HCT116 (cell line): ENCODE data around the gene NKAIN4. TPM values are rescaled to one million over a fixed set of nuclear protein-coding genes. Genes with fewer than 3 reads are reported as not detected.

Experiments used
- ATAC-seq: fragments of 200-7000 bp; cut with Tn5 transposase; 2 replicates; pipeline ENCODE4 v1.9.1; 2020; ENCODE audit warnings: mild to moderate bottlenecking, moderate library complexity
- BruUV-seq: library from RNA; stranded (reverse); fragments of 400-500 nt; replicated peaks from 2 replicates; lab custom pipeline; 2021; lab: Mats Ljungman, UMichigan
- CTCF ChIA-PET: fragments of 300-600 bp; sonication (Branson Sonifier 250); formaldehyde crosslinking; loops from one replicate; lab custom pipeline; 2021; ENCODE audit warnings: antibody characterized with exemption; lab: Charles Lee
- POLR2A ChIA-PET: fragments of 300-600, 350-600 bp; sonication (Branson Sonifier 250); formaldehyde crosslinking; loops from one replicate; lab custom pipeline; 2021; ENCODE audit warnings: antibody characterized with exemption; lab: Charles Lee
- RAD21 ChIA-PET, 2 experiments: fragments of 300-600 bp; sonication (Branson Sonifier 250); formaldehyde crosslinking; loops; one replicate each; lab custom pipeline; 2023; ENCODE audit warnings: low total read pairs in 2 of 2; ENCODE audit not compliant: uncharacterized antibody in 2 of 2, unreplicated experiment in 2 of 2, low non-redundant PET in 1 of 2; lab: Charles Lee
- DNase-seq: peaks from one replicate; pipeline ENCODE4 v3.0.0-alpha.2; 2010; ENCODE audit warnings: low read depth, low spot score
- H2AFZ ChIP-seq: fragments of 200-600 bp; shearing (Covaris generic), sonication (generic); 2 replicates; pipeline ENCODE4 v1.6.1; 2017; ENCODE audit warnings: low read depth, mixed run types, mixed read lengths, antibody characterized with exemption, low read length; ENCODE audit not compliant: poor library complexity, severe bottlenecking
- H3K27ac ChIP-seq: 2 replicates; pipeline ENCODE4 v1.5.1; 2012; ENCODE audit warnings: low read depth, low read length
- H3K27me3 ChIP-seq: fragments of 200-600 bp; sonication (generic); 2 replicates; pipeline ENCODE4 v1.6.1; 2016; ENCODE audit warnings: mixed run types, low read length, mixed read lengths; ENCODE audit not compliant: insufficient read depth
- H3K36me3 ChIP-seq, 2 experiments: fragments of 200-500 bp in 1 of 2; fragments of 200-600 bp in 1 of 2; sonication (Bioruptor generic) in 1 of 2; sonication (generic) in 1 of 2; 2 replicates each; pipeline versions ENCODE4 v1.5.1 to v1.6.1; 2014 to 2016; ENCODE audit warnings: low read length in 2 of 2, inconsistent platforms in 1 of 2, mixed read lengths in 1 of 2, mixed run types in 1 of 2; ENCODE audit not compliant: insufficient read depth in 2 of 2, control insufficient read depth in 1 of 2
- H3K4me1 ChIP-seq, 2 experiments: fragments of 200-600 bp in 1 of 2; sonication (generic) in 1 of 2; 2 replicates each; pipeline versions ENCODE4 v1.5.1 to v1.6.1; 2012 to 2017; ENCODE audit warnings: low read length in 2 of 2, inconsistent platforms in 1 of 2, mild to moderate bottlenecking in 1 of 2, mixed read lengths in 1 of 2, mixed run types in 1 of 2, moderate library complexity in 1 of 2; ENCODE audit not compliant: insufficient read depth in 2 of 2, control insufficient read depth in 1 of 2
- H3K4me2 ChIP-seq: fragments of 200-600 bp; sonication (generic); 2 replicates; pipeline ENCODE4 v1.6.1; 2017; ENCODE audit warnings: mixed run types, low read length, mixed read lengths
- H3K4me3 ChIP-seq, 2 experiments: fragments of 200-600 bp in 1 of 2; sonication (generic) in 1 of 2; replicated peaks in 1 of 2; 2 replicates each; pipeline ENCODE4 v1.5.1; 2011 to 2016; ENCODE audit warnings: low read length in 2 of 2, control low read depth in 1 of 2, low read depth in 1 of 2, mild to moderate bottlenecking in 1 of 2, mixed read lengths in 1 of 2, mixed run types in 1 of 2
- H3K79me2 ChIP-seq: fragments of 200-600 bp; sonication (generic); 2 replicates; pipeline ENCODE4 v1.6.1; 2017; ENCODE audit warnings: mild to moderate bottlenecking, mixed run types, low read length, moderate library complexity, mixed read lengths; ENCODE audit not compliant: insufficient read depth
- H3K9ac ChIP-seq: fragments of 200-600 bp; sonication (generic); 2 replicates; pipeline ENCODE4 v1.6.1; 2016; ENCODE audit warnings: low read length, mixed read lengths
- H3K9me2 ChIP-seq: fragments of 200-600 bp; sonication (generic), shearing (Covaris generic); 2 replicates; pipeline ENCODE4 v1.6.1; 2017; ENCODE audit warnings: mixed run types, mild to moderate bottlenecking, moderate library complexity; ENCODE audit not compliant: insufficient read depth
- H3K9me3 ChIP-seq, 2 experiments: fragments of 200-500 bp in 1 of 2; fragments of 200-600 bp in 1 of 2; sonication (Bioruptor generic) in 1 of 2; sonication (generic) in 1 of 2; 2 replicates each; pipeline ENCODE4 v1.6.1; 2014 to 2017; ENCODE audit warnings: low read length in 2 of 2, mixed read lengths in 2 of 2, inconsistent platforms in 1 of 2, low read depth in 1 of 2, mild to moderate bottlenecking in 1 of 2, mixed run types in 1 of 2, moderate library complexity in 1 of 2; ENCODE audit not compliant: control insufficient read depth in 1 of 2, insufficient read depth in 1 of 2
- H4K20me1 ChIP-seq: fragments of 200-600 bp; sonication (generic), shearing (Covaris generic); 2 replicates; pipeline ENCODE4 v1.6.1; 2017; ENCODE audit warnings: mixed run types, mild to moderate bottlenecking, moderate library complexity; ENCODE audit not compliant: insufficient read depth
- ATF3 ChIP-seq: IDR thresholded peaks from 2 replicates; pipeline ENCODE4 v1.6.1; 2012
- CEBPB ChIP-seq: IDR thresholded peaks from 2 replicates; pipeline ENCODE4 v1.6.1; 2012; ENCODE audit warnings: low read depth
- CTCF ChIP-seq, 3 experiments: fragments of 200-600 bp in 1 of 3; sonication (generic) in 1 of 3; IDR thresholded peaks in 2 of 3; conservative IDR thresholded peaks in 1 of 3; 2 replicates each; pipeline ENCODE4 v1.5.1; 2012 to 2017; ENCODE audit warnings: low read depth in 2 of 3, low read length in 2 of 3, antibody characterized with exemption in 1 of 3, borderline replicate concordance in 1 of 3, control low read depth in 1 of 3, mild to moderate bottlenecking in 1 of 3, mixed read lengths in 1 of 3, mixed run types in 1 of 3, moderate library complexity in 1 of 3; ENCODE audit not compliant: insufficient read depth in 1 of 3
- EGR1 ChIP-seq: IDR thresholded peaks from 2 replicates; pipeline ENCODE4 v1.6.1; 2012; ENCODE audit warnings: low read depth
- ELF1 ChIP-seq: IDR thresholded peaks from 2 replicates; pipeline ENCODE4 v1.6.1; 2012; ENCODE audit warnings: low read depth, borderline replicate concordance
- EZH2 ChIP-seq: fragments of 200-600 bp; sonication (generic); IDR thresholded peaks from 2 replicates; pipeline ENCODE4 v1.6.1; 2017; ENCODE audit warnings: antibody characterized with exemption, mixed run types
- EZH2phosphoT487 ChIP-seq: fragments of 200-600 bp; IDR thresholded peaks from 2 replicates; pipeline ENCODE4 v1.6.1; 2018; ENCODE audit warnings: antibody characterized with exemption, borderline replicate concordance
- JUND ChIP-seq: IDR thresholded peaks from 2 replicates; pipeline ENCODE4 v1.6.1; 2012
- MAX ChIP-seq: IDR thresholded peaks from 2 replicates; pipeline ENCODE4 v1.6.1; 2012
- POLR2AphosphoS5 ChIP-seq: IDR thresholded peaks from 2 replicates; pipeline ENCODE4 v1.6.1; 2011; ENCODE audit warnings: mild to moderate bottlenecking, low read depth, low read length, moderate library complexity
- REST ChIP-seq: IDR thresholded peaks from 2 replicates; pipeline ENCODE4 v1.6.1; 2012; ENCODE audit warnings: low read depth
- SIN3A ChIP-seq: IDR thresholded peaks from 2 replicates; pipeline ENCODE4 v1.6.1; 2012; ENCODE audit warnings: low read depth
- SP1 ChIP-seq: IDR thresholded peaks from 2 replicates; pipeline ENCODE4 v1.6.1; 2012; ENCODE audit warnings: low read depth
- TCF7L2 ChIP-seq: IDR thresholded peaks from 2 replicates; pipeline ENCODE4 v1.7.0; 2011; ENCODE audit warnings: borderline replicate concordance, inconsistent platforms; ENCODE audit not compliant: insufficient read depth, insufficient read length; ENCODE audit errors: extremely low read depth
- ZFX ChIP-seq: fragments of 450-650 bp; IDR thresholded peaks from 2 replicates; pipeline ENCODE4 v1.6.1; 2017
- intact Hi-C: fragments of 100-400 bp; cut with micrococcal nuclease; formaldehyde crosslinking; loops from 2 replicates; pipeline ENCODE4 v1.10.0; 2022
- total RNA-seq: library from RNA; stranded (reverse); gene quantifications from one replicate; pipeline ENCODE4 v1.2.1, GENCODE V29; 2021; ENCODE audit not compliant: unreplicated experiment

Gene NKAIN4
- total RNA-seq, 1 experiment from 2014 or later, result not detected

- H3K36me3 ChIP-seq, result no peaks in the 10 kb centered on the region
- H3K27ac ChIP-seq, result no peak overlapping the region
- no peak overlapping the region for H2AFZ ChIP-seq
- H3K9ac ChIP-seq, result no peak overlapping the region
- no peak overlapping the region for H3K4me3 ChIP-seq
- RAD21 ChIA-PET, result no interaction called here
- no peaks in the 10 kb centered on the region for H3K27me3 ChIP-seq
- CTCF ChIA-PET, result no interaction called here
- no peaks in the 10 kb centered on the region for H4K20me1 ChIP-seq
- POLR2A ChIA-PET, result no interaction called here
- no peaks in the 10 kb centered on the region for H3K9me3 ChIP-seq
- TF ChIP-seq EZH2phosphoT487, result no peak
- no peaks in the 10 kb centered on the region for H3K79me2 ChIP-seq
- no TSS peak for BruUV-seq
- H3K4me1 ChIP-seq, result no peaks in the 10 kb centered on the region
- no peaks in the 10 kb centered on the region for H3K9me2 ChIP-seq
- no peak overlapping the region for H3K4me2 ChIP-seq
- intact Hi-C loops, result no loop called here
- ATAC-seq (no peak), DNase-seq (no peak)
Measured at GRCh38 chr20:63262836-63263235, 8.6 kb upstream of the NKAIN4 start.

- BruUV-seq, result no TSS peak
- Histone ChIP-seq H3K4me1 (no peaks in the 10 kb centered on the region), H3K27ac (no peak overlapping the region), H3K27me3 (no peaks in the 10 kb centered on the region), H3K79me2 (no peaks in the 10 kb centered on the region), H2AFZ (no peak overlapping the region), H3K4me3 (no peak overlapping the region), H3K9ac (no peak overlapping the region), H3K4me2 (no peak overlapping the region), H3K36me3 (no peaks in the 10 kb centered on the region), H3K9me2 (no peaks in the 10 kb centered on the region), H3K9me3 (no peaks in the 10 kb centered on the region), H4K20me1 (no peaks in the 10 kb centered on the region)
- POLR2A ChIA-PET, result no interaction called here
- CTCF ChIA-PET, result no interaction called here
- intact Hi-C loops, result no loop called here
- RAD21 ChIA-PET, result no interaction called here
- DNase-seq, result no peak
- no peak for ATAC-seq
- TF ChIP-seq REST, result no peak
- no peak for TF ChIP-seq CEBPB
- no peak for TF ChIP-seq TCF7L2
- no peak for TF ChIP-seq ZFX
- TF ChIP-seq MAX, result no peak
- no peak for TF ChIP-seq EGR1
- TF ChIP-seq EZH2, result no peak
- no peak for TF ChIP-seq ELF1
- no peak for TF ChIP-seq SP1
- TF ChIP-seq JUND, result no peak
- TF ChIP-seq POLR2AphosphoS5, result no peak
- TF ChIP-seq SIN3A, result no peak
- TF ChIP-seq ATF3, result no peak
- TF ChIP-seq CTCF (IDR thresholded peaks at IDR 0.05 in 2 of 3, conservative IDR thresholded peaks at IDR 0.05 in 1 of 3; ENCODE audit: borderline replicate concordance in 1 of 3, insufficient read depth in 1 of 3, low read depth in 2 of 3, low read length in 2 of 3), result no peak
Measured at GRCh38 chr20:63261795-63262528, 7.7 kb upstream of the NKAIN4 start.
